Esophagus squamous epithelium (tissue), 5 donors: Measurements from ENCODE around the gene LIMK2. TPM values are rescaled to one million over a fixed set of nuclear protein-coding genes. Genes with fewer than 3 reads are reported as not detected.
"Not testable (repeated sequence)": the region's sequence is repeated elsewhere in the genome, so short reads cannot be mapped to it uniquely, and the experiment has no call there.

Source experiments
- DNase-seq: peaks from one replicate; lab custom pipeline; 2025; lab: John Stamatoyannopoulos, UW
- H3K27ac ChIP-seq, 4 donors: fragments of 200-600 bp; sonication (generic); one replicate each; pipeline ENCODE4 v1.5.1; 2016 to 2019; ENCODE audit warnings: mild to moderate bottlenecking in 1 of 4
- H3K27me3 ChIP-seq, 4 donors: fragments of 200-600 bp; sonication (generic); 1 replicate in 3 of 4; 2 replicates in 1 of 4; pipeline versions ENCODE4 v1.5.1 to v1.6.0; 2017 to 2021; ENCODE audit warnings: antibody characterized with exemption in 1 of 4
- H3K36me3 ChIP-seq, 3 donors: fragments of 200-600 bp; sonication (generic); one replicate each; pipeline ENCODE4 v1.5.1; 2016 to 2019
- H3K4me1 ChIP-seq, 3 donors: fragments of 200-600 bp; sonication (generic); one replicate each; pipeline ENCODE4 v1.5.1; 2017 to 2019
- H3K4me3 ChIP-seq, 4 donors: fragments of 200-600 bp; sonication (generic); 1 replicate in 3 of 4; 2 replicates in 1 of 4; pipeline ENCODE4 v1.5.1; 2016 to 2019; ENCODE audit warnings: mild to moderate bottlenecking in 2 of 4, moderate library complexity in 1 of 4
- H3K9me3 ChIP-seq, 3 donors: fragments of 200-600 bp; sonication (generic); one replicate each; pipeline ENCODE4 v1.5.1; 2016 to 2019
- CTCF ChIP-seq, 6 experiments: fragments of 450-650 bp in 4 of 6; fragments of 200-600 bp in 2 of 6; sonication (generic) in 2 of 6; IDR thresholded peaks; one replicate each; pipeline ENCODE4 v1.5.1; 2016 to 2019; ENCODE audit warnings: antibody characterized with exemption in 6 of 6, mild to moderate bottlenecking in 4 of 6, moderate library complexity in 4 of 6
- POLR2A ChIP-seq, 4 donors: fragments of 450-650 bp; IDR thresholded peaks; one replicate each; pipeline ENCODE4 v1.6.1; 2017; ENCODE audit warnings: antibody characterized with exemption in 4 of 4, mild to moderate bottlenecking in 4 of 4, moderate library complexity in 3 of 4
- WGBS, 2 donors: methylation state at CpG; one replicate each; pipeline ENCODE4 v1.1.5; 2018; 5-methylcytosine and 5-hydroxymethylcytosine counted together
- intact Hi-C: fragments of 100-400 bp; cut with DNase I; formaldehyde crosslinking; loops from one replicate; pipeline ENCODE4 v1.15.0; 2022
- total RNA-seq, 4 donors: library from RNA; depleted of rRNA; stranded (reverse); fragments of >200 nt; gene quantifications; one replicate each; pipeline ENCODE4 v1.1.0, GENCODE V29; 2016
- donor health status: DM: yes; HTN: yes; CAD: no.

LIMK2 gene
- total RNA-seq, 4 donors from 2014 or later, result 61.8 to 134 (median 109) TPM

- H3K4me1 ChIP-seq, result peaks cover 5 to 23% (median 6%) of the 10 kb centered on the region in 3 donors
- H3K27ac ChIP-seq, result no peak overlapping the region
- H3K9me3 ChIP-seq, result no peaks in the 10 kb centered on the region
- intact Hi-C loops, result no loop called here
- no peak for DNase-seq
- H3K4me3 ChIP-seq, result no peak overlapping the region
- no peaks in the 10 kb centered on the region for H3K27me3 ChIP-seq
- 18 to 55% methylated on average over 1 of the region's 1 CpG for whole genome bisulfite sequencing, 2 donors
- TF ChIP-seq POLR2A (IDR thresholded peaks at IDR 0.05), result no peak
- peaks cover 0 to 6% (median 0%) of the 10 kb centered on the region in 3 donors for H3K36me3 ChIP-seq
Measured at GRCh38 chr22:31241200-31241599, 29.1 kb downstream of the LIMK2 start.

- H3K27me3 ChIP-seq, result no peaks in the 10 kb centered on the region
- no peak overlapping the region for H3K27ac ChIP-seq
- no peak overlapping the region for H3K4me3 ChIP-seq
- no peaks in the 10 kb centered on the region for H3K9me3 ChIP-seq
- peaks cover 0 to 6% (median 0%) of the 10 kb centered on the region in 3 donors for H3K36me3 ChIP-seq
- TF ChIP-seq POLR2A (IDR thresholded peaks at IDR 0.05), result no peak
- no peak for TF ChIP-seq CTCF (IDR thresholded peaks at IDR 0.05)
- intact Hi-C loops, result no loop called here
- peaks cover 5 to 23% (median 6%) of the 10 kb centered on the region in 3 donors for H3K4me1 ChIP-seq
- no peak for DNase-seq
Measured at GRCh38 chr22:31241936-31242335, 29.8 kb downstream of the LIMK2 start.

GRCh38 chr22:31243339-31244045, 31.4 kb downstream of the LIMK2 start:
- H3K36me3 ChIP-seq, result peaks cover 0 to 6% (median 0%) of the 10 kb centered on the region in 3 donors
- H3K27ac ChIP-seq, result peak overlapping the region; percentile 47 to 78 (median 72)
- no peak overlapping the region for H3K4me3 ChIP-seq
- peaks cover 12 to 37% (median 16%) of the 10 kb centered on the region in 3 donors for H3K4me1 ChIP-seq
- H3K27me3 ChIP-seq, result no peaks in the 10 kb centered on the region
- WGBS, 2 donors, result 21 to 65% methylated on average over 5 of the region's 5 CpGs
- no peaks in the 10 kb centered on the region for H3K9me3 ChIP-seq
- intact Hi-C loops, result no loop called here
- TF ChIP-seq CTCF (IDR thresholded peaks at IDR 0.05) (no peak), POLR2A (IDR thresholded peaks at IDR 0.05) (no peak)
- no peak for DNase-seq

GRCh38 chr22:31244046-31244942, 32.2 kb downstream of the LIMK2 start:
- no peak for TF ChIP-seq CTCF (IDR thresholded peaks at IDR 0.05)
- no peak for TF ChIP-seq POLR2A (IDR thresholded peaks at IDR 0.05)
- Histone ChIP-seq H3K27ac (peak overlapping the region; percentile 47 to 78 (median 72)), H3K36me3 (peaks cover 0 to 6% (median 0%) of the 10 kb centered on the region in 3 donors), H3K9me3 (no peaks in the 10 kb centered on the region), H3K4me1 (peaks cover 12 to 45% (median 18%) of the 10 kb centered on the region in 3 donors), H3K4me3 (no peak overlapping the region), H3K27me3 (no peaks in the 10 kb centered on the region)
- 64 to 73% methylated on average over 9 of the region's 9 CpGs for WGBS, 2 donors
- intact Hi-C loops, result no loop called here
- no peak for DNase-seq

- Histone ChIP-seq H3K4me1 (peaks cover 12 to 52% (median 18%) of the 10 kb centered on the region in 3 donors), H3K27ac (no peak overlapping the region)
- 80 to 86% methylated on average over 7 of the region's 7 CpGs for WGBS, 2 donors
Measured at GRCh38 chr22:31244943-31245451, 32.9 kb downstream of the LIMK2 start.

GRCh38 chr22:31245998-31246397, 33.9 kb downstream of the LIMK2 start:
- intact Hi-C loops, H3K9me3 ChIP-seq, DNase-seq, H3K36me3 ChIP-seq, H3K27me3 ChIP-seq, H3K27ac ChIP-seq, H3K4me3 ChIP-seq: not testable (repeated sequence)
- WGBS, 2 donors, result 92 to 96% methylated on average over 9 to 12 of the region's 12 CpGs
- H3K4me1 ChIP-seq, result peaks cover 12 to 62% (median 20%) of the 10 kb centered on the region in 3 donors

More at GRCh38 chr22:31244943-31245451, 32.9 kb downstream of the LIMK2 start:
- H3K4me3 ChIP-seq, result no peak overlapping the region
- no peaks in the 10 kb centered on the region for H3K27me3 ChIP-seq
- intact Hi-C loops, result no loop called here
- DNase-seq, result no peak
- TF ChIP-seq POLR2A (IDR thresholded peaks at IDR 0.05) (no peak), CTCF (IDR thresholded peaks at IDR 0.05) (no peak)
- peaks cover 0 to 6% (median 0%) of the 10 kb centered on the region in 3 donors for H3K36me3 ChIP-seq
- no peaks in the 10 kb centered on the region for H3K9me3 ChIP-seq
